ENCODE results near the gene ZFAND2A. TPM values are rescaled to one million over a fixed set of nuclear protein-coding genes. Genes with fewer than 3 reads are reported as not detected.
A peak's percentile ranks its signal among the peaks of the same experiment; 100 is the strongest.
"Not testable (repeated sequence)": the region's sequence is repeated elsewhere in the genome, so short reads cannot be mapped to it uniquely, and the experiment has no call there.

ZFAND2A gene
- total RNA-seq, 1 experiment from 2014 or later, result 14.5 TPM

GRCh38 chr7:1172666-1173523 is 12.9 kb upstream of the ZFAND2A start:
- Mint-ChIP-seq H3K9me3 (peaks cover 20% of the 10 kb centered on the region), H3K36me3 (peaks cover 2% of the 10 kb centered on the region), H3K4me1 (peaks cover 8% of the 10 kb centered on the region), H3K4me3 (no peak overlapping the region), H3K27me3 (ENCODE audit: low read depth) (peaks cover 10% of the 10 kb centered on the region), H3K27ac (no peak overlapping the region)
- ATAC-seq (no peak), DNase-seq (ENCODE audit: low spot score) (no peak)
- ChIA-PET CTCF (interaction anchor here (1.2 to 3.1 kb wide), 3 partner anchors 10 to 107 kb away, joined by 3 to 12 read pairs (median 9); no protein-coding TSS in a partner anchor), POLR2A (no interaction called here)
- TF ChIP-seq ESRRA (CRISPR knock-in tag; IDR thresholded peaks at IDR 0.05; ENCODE audit: borderline replicate concordance), result no peak
- TF ChIP-seq MXD4 (CRISPR knock-in tag; IDR thresholded peaks at IDR 0.05; ENCODE audit: borderline replicate concordance), result no peak
- TF ChIP-seq FOXJ3 (CRISPR knock-in tag; IDR thresholded peaks at IDR 0.05; ENCODE audit: borderline replicate concordance), result no peak
- TF ChIP-seq AR (CRISPR knock-in tag; IDR thresholded peaks at IDR 0.05), result no peak
- no peak for TF ChIP-seq NR2C2 (CRISPR knock-in tag; IDR thresholded peaks at IDR 0.05)
- TF ChIP-seq PRRX2 (CRISPR knock-in tag; IDR thresholded peaks at IDR 0.05), result no peak
- TF ChIP-seq NFATC4 (CRISPR knock-in tag; IDR thresholded peaks at IDR 0.05), result no peak
- TF ChIP-seq E2F4 (CRISPR knock-in tag; IDR thresholded peaks at IDR 0.05; ENCODE audit: borderline replicate concordance, low read depth), result no peak
- TF ChIP-seq ZNF263 (CRISPR knock-in tag; IDR thresholded peaks at IDR 0.05; ENCODE audit: low read depth), result no peak
- no peak for TF ChIP-seq FOXP4 (CRISPR knock-in tag; IDR thresholded peaks at IDR 0.05)
- no peak for TF ChIP-seq EMX1 (CRISPR knock-in tag; IDR thresholded peaks at IDR 0.05)
- no peak for TF ChIP-seq IRF2 (CRISPR knock-in tag; IDR thresholded peaks at IDR 0.05; ENCODE audit: borderline replicate concordance, low read depth)
- TF ChIP-seq TEAD1 (CRISPR knock-in tag; IDR thresholded peaks at IDR 0.05), result no peak
- TF ChIP-seq CTCF (IDR thresholded peaks at IDR 0.05), result no peak
- TF ChIP-seq SMAD3 (CRISPR knock-in tag; IDR thresholded peaks at IDR 0.05; ENCODE audit: borderline replicate concordance), result no peak
- TF ChIP-seq RORB (CRISPR knock-in tag; IDR thresholded peaks at IDR 0.05), result no peak
- no peak for TF ChIP-seq CREB1 (CRISPR knock-in tag; IDR thresholded peaks at IDR 0.05)

GRCh38 chr7:1171516-1171915 is 11.5 kb upstream of the ZFAND2A start:
- POLR2A ChIA-PET; H3K9me3 Mint-ChIP-seq; H3K4me3 Mint-ChIP-seq; H3K27me3 Mint-ChIP-seq (ENCODE audit: low read depth); DNase-seq (ENCODE audit: low spot score); H3K27ac Mint-ChIP-seq; H3K4me1 Mint-ChIP-seq; H3K36me3 Mint-ChIP-seq; ATAC-seq: not testable (repeated sequence)
- peak; percentile 41 for TF ChIP-seq NFYB (CRISPR knock-in tag; conservative IDR thresholded peaks at IDR 0.05; ENCODE audit: low read depth)
- CTCF ChIA-PET, result interaction anchor here (0.6 to 3.1 kb wide), 8 partner anchors 11 to 178 kb away, joined by 3 to 18 read pairs (median 7); a partner anchor contains a TSS

All from WTC11 (cell line).